ENCODE data around the gene EXOC3.

EXOC3 gene

GRCh38 chr5:489689-490080 lies 46.7 kb downstream of the EXOC3 start:
- DNase-seq = no peak

GRCh38 chr5:490116-491106 lies 47.4 kb downstream of the EXOC3 start:
- DNase-seq = no peak

- DNase-seq = no peak
Observed at GRCh38 chr5:491119-491855, 48.3 kb downstream of the EXOC3 start.

- DNase-seq = no peak
Observed at GRCh38 chr5:491856-492155, 48.8 kb downstream of the EXOC3 start.

GRCh38 chr5:492314-492893 lies 49.4 kb downstream of the EXOC3 start:
- no peak for DNase-seq

- DNase-seq = no peak
Observed at GRCh38 chr5:493119-493701, 50.2 kb downstream of the EXOC3 start.

GRCh38 chr5:493758-494157 lies 50.8 kb downstream of the EXOC3 start:
- no peak for DNase-seq

GRCh38 chr5:494667-495255 lies 51.8 kb downstream of the EXOC3 start:
- DNase-seq = no peak

- DNase-seq = no peak
Observed at GRCh38 chr5:496028-496427, 53.1 kb downstream of the EXOC3 start.

GRCh38 chr5:497090-497700 lies 54.2 kb downstream of the EXOC3 start:
- no peak for DNase-seq

GRCh38 chr5:497871-498509 lies 55.0 kb downstream of the EXOC3 start:
- DNase-seq = no peak

- no peak for DNase-seq
Observed at GRCh38 chr5:499233-500209, 56.5 kb downstream of the EXOC3 start.

- no peak for DNase-seq
Observed at GRCh38 chr5:500491-500890, 57.5 kb downstream of the EXOC3 start.

- DNase-seq = no peak
Observed at GRCh38 chr5:501105-501830, 58.3 kb downstream of the EXOC3 start.

GRCh38 chr5:501831-502184 lies 58.8 kb downstream of the EXOC3 start:
- DNase-seq = no peak

GRCh38 chr5:502325-503079 lies 59.5 kb downstream of the EXOC3 start:
- DNase-seq = no peak

- DNase-seq = no peak
Observed at GRCh38 chr5:504326-505154, 61.6 kb downstream of the EXOC3 start.

GRCh38 chr5:505951-506525 lies 63.1 kb downstream of the EXOC3 start:
- DNase-seq = no peak

Measured in HCEC 1CT (cell line).